Astrocyte (in vitro differentiated cells and primary cell): ENCODE measurements around the gene PDGFRB.

Experiments used
- CTCF ChIP-seq: IDR thresholded peaks from 2 replicates; pipeline ENCODE4 v1.5.1; 2011; ENCODE audit warnings: low read depth, mild to moderate bottlenecking, inconsistent platforms, low read length, moderate library complexity; ENCODE audit not compliant: insufficient read depth
- EZH2 ChIP-seq: IDR thresholded peaks from 2 replicates; pipeline ENCODE4 v1.6.1; 2012; ENCODE audit warnings: mild to moderate bottlenecking, low read length, inconsistent platforms; ENCODE audit not compliant: insufficient read depth

GRCh38 chr5:150143350-150144245 is 12.0 kb downstream of the PDGFRB start:
- TF ChIP-seq CTCF = no peak
- no peak for TF ChIP-seq EZH2
